BLaER1 treated with 17β-estradiol and CSF1 and Interleukin-3, amounts not matched to agents 10 nM and 100 nM (cell line): ENCODE results near the gene WDFY2.

Experiments used
- H3K27ac ChIP-seq, 11 experiments: shearing (Covaris generic); formaldehyde crosslinking; 2 replicates each; pipeline ENCODE4 v1.8.1; 2022
- H3K27me3 ChIP-seq, 11 experiments: shearing (Covaris generic); formaldehyde crosslinking; 2 replicates each; pipeline ENCODE4 v1.8.1; 2022
- H3K36me3 ChIP-seq, 11 experiments: shearing (Covaris generic); formaldehyde crosslinking; 2 replicates each; pipeline ENCODE4 v1.8.1; 2022
- H3K4me1 ChIP-seq, 10 experiments: shearing (Covaris generic); formaldehyde crosslinking; 2 replicates each; pipeline ENCODE4 v1.8.1; 2022
- H3K4me2 ChIP-seq, 11 experiments: shearing (Covaris generic); formaldehyde crosslinking; 2 replicates each; pipeline ENCODE4 v1.8.1; 2022
- H3K4me3 ChIP-seq, 10 experiments: shearing (Covaris generic); formaldehyde crosslinking; 2 replicates each; pipeline ENCODE4 v1.8.1; 2022
- H3K9ac ChIP-seq, 11 experiments: shearing (Covaris generic); formaldehyde crosslinking; 2 replicates each; pipeline ENCODE4 v1.8.1; 2022
- H3K9me3 ChIP-seq, 11 experiments: shearing (Covaris generic); formaldehyde crosslinking; replicated peaks in 1 of 11; 2 replicates each; pipeline ENCODE4 v1.8.1; 2022
- H4K20me1 ChIP-seq, 11 experiments: shearing (Covaris generic); formaldehyde crosslinking; 2 replicates each; pipeline ENCODE4 v1.8.1; 2022
- Cebpa-rat ChIP-seq, 11 experiments: shearing (Covaris generic); IDR thresholded peaks; 2 replicates each; pipeline ENCODE4 v1.8.1; 2022

Gene WDFY2

GRCh38 chr13:51814825-51815650 lies 230.8 kb downstream of the WDFY2 start:
- peak overlapping the region; percentile 1 to 61 (median 45); a peak in 14 of 22 replicates for H3K27ac ChIP-seq
- no peaks in the 10 kb centered on the region for H3K27me3 ChIP-seq
- H3K4me2 ChIP-seq: peak overlapping the region; percentile 72 to 93 (median 87)
- H3K9ac ChIP-seq: peak overlapping the region in 10 of 11 experiments; percentile 25 to 53 (median 40); a peak in 12 of 22 replicates
- no peak for TF ChIP-seq Cebpa-rat (IDR thresholded peaks at IDR 0.05)
- no peaks in the 10 kb centered on the region for H3K9me3 ChIP-seq
- peaks cover 71 to 96% (median 81%) of the 10 kb centered on the region in 10 experiments for H3K4me1 ChIP-seq
- H4K20me1 ChIP-seq: no peaks in the 10 kb centered on the region
- no peaks in the 10 kb centered on the region for H3K36me3 ChIP-seq
- H3K4me3 ChIP-seq: peak overlapping the region in 2 of 10 experiments; percentile 4 to 7; a peak in 1 of 20 replicates

- Histone ChIP-seq H3K36me3 (no peaks in the 10 kb centered on the region), H3K4me2 (peak overlapping the region; percentile 72 to 93 (median 87); a peak in 21 of 22 replicates), H3K27me3 (no peaks in the 10 kb centered on the region), H3K4me3 (no peak overlapping the region), H3K9ac (peak overlapping the region in 4 of 11 experiments; percentile 22 to 33 (median 28); a peak in 1 of 22 replicates), H3K4me1 (peaks cover 74 to 99% (median 86%) of the 10 kb centered on the region in 10 experiments), H4K20me1 (no peaks in the 10 kb centered on the region), H3K27ac (peak overlapping the region in 5 of 11 experiments; percentile 11 to 45 (median 31); a peak in 5 of 22 replicates), H3K9me3 (no peaks in the 10 kb centered on the region)
- TF ChIP-seq Cebpa-rat (IDR thresholded peaks at IDR 0.05): no peak
Measured at GRCh38 chr13:51815848-51816247, 231.6 kb downstream of the WDFY2 start.

DNA sequence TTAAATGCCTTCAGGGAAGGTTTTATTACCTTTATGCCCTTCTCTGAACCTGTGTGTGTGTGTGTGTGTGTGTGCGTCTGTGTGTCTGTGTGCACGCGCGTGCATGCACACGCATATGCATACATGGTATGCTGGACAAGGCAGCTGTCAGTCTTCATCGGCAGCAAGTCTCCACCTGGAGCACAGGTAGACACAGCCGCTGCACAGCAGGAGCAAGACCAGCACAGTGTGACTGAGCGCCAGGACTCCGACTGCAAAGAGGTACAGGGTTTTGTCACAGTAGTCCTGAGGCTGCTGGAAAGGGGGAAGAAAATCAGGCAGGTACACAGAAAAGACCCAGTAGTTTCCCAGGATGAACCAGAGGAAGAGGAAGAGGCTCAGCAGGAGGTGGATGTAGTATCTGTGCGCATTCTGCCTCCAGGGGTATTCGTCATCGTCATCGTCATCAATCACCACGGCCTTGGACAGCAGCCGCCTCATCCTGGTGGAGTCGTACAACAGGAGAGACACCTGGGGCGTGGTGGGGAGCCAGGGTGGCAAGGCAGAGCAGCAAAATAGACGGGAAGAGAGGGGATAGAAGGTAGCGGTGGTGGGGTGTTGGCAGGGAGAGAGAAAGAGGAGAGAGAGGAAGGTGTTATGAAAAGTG lies 232.5 kb downstream of the WDFY2 start:
- Histone ChIP-seq H3K4me2 (peak overlapping the region in 4 of 11 experiments; percentile 3 to 87 (median 16); a peak in 3 of 22 replicates), H3K36me3 (no peaks in the 10 kb centered on the region), H3K4me3 (no peak overlapping the region), H3K9ac (no peak overlapping the region), H3K9me3 (no peaks in the 10 kb centered on the region), H3K27me3 (no peaks in the 10 kb centered on the region), H3K4me1 (peaks cover 74 to 99% (median 86%) of the 10 kb centered on the region in 10 experiments), H4K20me1 (no peaks in the 10 kb centered on the region), H3K27ac (no peak overlapping the region)
- TF ChIP-seq Cebpa-rat (IDR thresholded peaks at IDR 0.05): no peak
